KMS-11 (cell line): ENCODE results near the gene WEE2.

Experiments
- H2AFZ ChIP-seq: fragments of 200-600 bp; sonication (generic); 2 replicates; pipeline ENCODE4 v1.6.1; 2016; ENCODE audit warnings: antibody characterized with exemption, mixed run types, low read depth
- H3K27ac ChIP-seq: fragments of 200-600 bp; sonication (generic); 2 replicates; pipeline ENCODE4 v1.6.1; 2016; ENCODE audit warnings: mild to moderate bottlenecking, mixed run types
- H3K27me3 ChIP-seq: fragments of 200-600 bp; sonication (generic); 2 replicates; pipeline ENCODE4 v1.6.1; 2017; ENCODE audit warnings: mild to moderate bottlenecking, low read depth, mixed run types, moderate library complexity; ENCODE audit not compliant: insufficient read depth
- H3K36me3 ChIP-seq: fragments of 200-600 bp; sonication (generic); 2 replicates; pipeline ENCODE4 v1.6.1; 2017; ENCODE audit warnings: mild to moderate bottlenecking, mixed run types; ENCODE audit not compliant: insufficient read depth
- H3K4me1 ChIP-seq: fragments of 200-600 bp; sonication (generic); 2 replicates; pipeline ENCODE4 v1.6.1; 2016; ENCODE audit warnings: mild to moderate bottlenecking, low read depth, mixed run types; ENCODE audit not compliant: poor library complexity, severe bottlenecking
- H3K4me2 ChIP-seq: fragments of 200-600 bp; sonication (generic); 2 replicates; pipeline ENCODE4 v1.7.0; 2016; ENCODE audit warnings: mild to moderate bottlenecking, mixed run types
- H3K4me3 ChIP-seq: fragments of 200-600 bp; sonication (generic); IDR thresholded peaks from 2 replicates; pipeline ENCODE4 v1.6.1; 2017; ENCODE audit warnings: low read depth, low read length, mixed read lengths; ENCODE audit not compliant: insufficient read depth
- H3K79me2 ChIP-seq: fragments of 200-600 bp; sonication (generic); 2 replicates; pipeline ENCODE4 v1.6.1; 2016; ENCODE audit warnings: low read depth, mixed run types; ENCODE audit not compliant: insufficient read depth
- H3K9ac ChIP-seq: fragments of 200-600 bp; sonication (generic); 2 replicates; pipeline ENCODE4 v1.6.1; 2016; ENCODE audit warnings: mild to moderate bottlenecking, mixed run types
- H4K20me1 ChIP-seq: fragments of 200-600 bp; sonication (generic); 2 replicates; pipeline ENCODE4 v1.6.1; 2016; ENCODE audit warnings: mild to moderate bottlenecking, mixed run types; ENCODE audit not compliant: insufficient read depth
- CTCF ChIP-seq: fragments of 200-600 bp; sonication (generic); conservative IDR thresholded peaks from 2 replicates; pipeline ENCODE4 v1.6.1; 2017; ENCODE audit warnings: low read depth, mild to moderate bottlenecking, antibody characterized with exemption, low read length, moderate library complexity, mixed read lengths

The WEE2 gene

GRCh38 chr7:141714571-141714970, 6.4 kb downstream of the WEE2 start:
- H3K27ac ChIP-seq: no peak overlapping the region
- no peaks in the 10 kb centered on the region for H4K20me1 ChIP-seq
- no peak overlapping the region for H3K4me2 ChIP-seq
- H3K36me3 ChIP-seq: no peaks in the 10 kb centered on the region
- no peak overlapping the region for H3K9ac ChIP-seq
- H3K4me3 ChIP-seq: no peak overlapping the region
- H2AFZ ChIP-seq: no peak overlapping the region
- TF ChIP-seq CTCF: no peak
- no peaks in the 10 kb centered on the region for H3K4me1 ChIP-seq
- H3K79me2 ChIP-seq: no peaks in the 10 kb centered on the region
- no peaks in the 10 kb centered on the region for H3K27me3 ChIP-seq

- Histone ChIP-seq H3K4me1 (no peaks in the 10 kb centered on the region), H3K4me3 (no peak overlapping the region), H3K36me3 (no peaks in the 10 kb centered on the region), H3K27ac (no peak overlapping the region), H2AFZ (no peak overlapping the region), H3K79me2 (no peaks in the 10 kb centered on the region), H3K27me3 (no peaks in the 10 kb centered on the region), H3K9ac (no peak overlapping the region), H3K4me2 (no peak overlapping the region), H4K20me1 (no peaks in the 10 kb centered on the region)
- TF ChIP-seq CTCF: no peak
Observed at GRCh38 chr7:141715018-141715417, 6.9 kb downstream of the WEE2 start.

GRCh38 chr7:141715794-141716689, 7.9 kb downstream of the WEE2 start:
- Histone ChIP-seq H2AFZ (no peak overlapping the region), H3K4me1 (no peaks in the 10 kb centered on the region), H3K36me3 (no peaks in the 10 kb centered on the region), H3K27me3 (no peaks in the 10 kb centered on the region), H3K79me2 (no peaks in the 10 kb centered on the region), H4K20me1 (no peaks in the 10 kb centered on the region), H3K4me2 (no peak overlapping the region), H3K9ac (no peak overlapping the region), H3K27ac (no peak overlapping the region), H3K4me3 (no peak overlapping the region)
- TF ChIP-seq CTCF: no peak

- no peak for TF ChIP-seq CTCF
- no peaks in the 10 kb centered on the region for H3K4me1 ChIP-seq
- no peak overlapping the region for H2AFZ ChIP-seq
- no peaks in the 10 kb centered on the region for H3K36me3 ChIP-seq
- no peak overlapping the region for H3K4me3 ChIP-seq
- no peaks in the 10 kb centered on the region for H4K20me1 ChIP-seq
- H3K9ac ChIP-seq: no peak overlapping the region
- H3K79me2 ChIP-seq: no peaks in the 10 kb centered on the region
- no peak overlapping the region for H3K4me2 ChIP-seq
- H3K27me3 ChIP-seq: no peaks in the 10 kb centered on the region
- no peak overlapping the region for H3K27ac ChIP-seq
Observed at GRCh38 chr7:141717450-141717849, 9.3 kb downstream of the WEE2 start.
